Astrocyte of the cerebellum (primary cell): ENCODE results near the gene MYLK4.

Source experiments
- DNase-seq: peaks from one replicate; pipeline ENCODE4 v3.0.0-alpha.2; 2011; ENCODE audit warnings: low read depth
- H3K4me3 ChIP-seq: 2 replicates; pipeline ENCODE4 v1.5.1; 2011; ENCODE audit warnings: mild to moderate bottlenecking, low read depth, low read length, moderate library complexity
- in situ Hi-C: cut with HindIII; loops from 2 replicates; pipeline ENCODE4 v1.10.0; 2017; ENCODE audit warnings: low sequenced_read_pairs
- TF ChIP-seq, protein P1 (sequence below): IDR thresholded peaks from 2 replicates; pipeline ENCODE4 v1.5.1; 2012; ENCODE audit warnings: low read length, low read depth, moderate library complexity, mild to moderate bottlenecking; ENCODE audit errors: missing control alignments

The MYLK4 gene

DNA sequence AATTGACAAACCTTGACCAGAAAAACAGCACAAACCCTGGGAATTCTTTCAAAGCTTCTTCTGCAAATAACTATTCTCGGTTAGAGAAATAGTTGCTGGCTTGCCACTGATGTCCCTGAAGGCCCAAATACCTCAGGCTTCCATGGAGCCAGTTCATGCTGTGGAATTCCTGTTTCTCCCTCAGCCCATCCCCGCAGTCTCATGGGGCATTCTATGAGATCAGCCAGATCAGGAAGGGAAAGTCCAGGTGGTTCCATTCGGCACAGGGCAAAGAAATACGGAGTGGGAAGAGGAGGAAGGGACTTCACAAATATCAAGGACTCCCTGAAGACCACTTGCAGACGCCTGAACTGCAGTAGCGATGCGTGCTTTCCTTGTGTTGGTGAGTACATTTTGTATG, 63.3 kb downstream of the MYLK4 start:
- no peak for DNase-seq
- TF ChIP-seq, protein P1, sequence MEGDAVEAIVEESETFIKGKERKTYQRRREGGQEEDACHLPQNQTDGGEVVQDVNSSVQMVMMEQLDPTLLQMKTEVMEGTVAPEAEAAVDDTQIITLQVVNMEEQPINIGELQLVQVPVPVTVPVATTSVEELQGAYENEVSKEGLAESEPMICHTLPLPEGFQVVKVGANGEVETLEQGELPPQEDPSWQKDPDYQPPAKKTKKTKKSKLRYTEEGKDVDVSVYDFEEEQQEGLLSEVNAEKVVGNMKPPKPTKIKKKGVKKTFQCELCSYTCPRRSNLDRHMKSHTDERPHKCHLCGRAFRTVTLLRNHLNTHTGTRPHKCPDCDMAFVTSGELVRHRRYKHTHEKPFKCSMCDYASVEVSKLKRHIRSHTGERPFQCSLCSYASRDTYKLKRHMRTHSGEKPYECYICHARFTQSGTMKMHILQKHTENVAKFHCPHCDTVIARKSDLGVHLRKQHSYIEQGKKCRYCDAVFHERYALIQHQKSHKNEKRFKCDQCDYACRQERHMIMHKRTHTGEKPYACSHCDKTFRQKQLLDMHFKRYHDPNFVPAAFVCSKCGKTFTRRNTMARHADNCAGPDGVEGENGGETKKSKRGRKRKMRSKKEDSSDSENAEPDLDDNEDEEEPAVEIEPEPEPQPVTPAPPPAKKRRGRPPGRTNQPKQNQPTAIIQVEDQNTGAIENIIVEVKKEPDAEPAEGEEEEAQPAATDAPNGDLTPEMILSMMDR = no peak
- in situ Hi-C loops = no loop called here
- no peak overlapping the region for H3K4me3 ChIP-seq

DNA sequence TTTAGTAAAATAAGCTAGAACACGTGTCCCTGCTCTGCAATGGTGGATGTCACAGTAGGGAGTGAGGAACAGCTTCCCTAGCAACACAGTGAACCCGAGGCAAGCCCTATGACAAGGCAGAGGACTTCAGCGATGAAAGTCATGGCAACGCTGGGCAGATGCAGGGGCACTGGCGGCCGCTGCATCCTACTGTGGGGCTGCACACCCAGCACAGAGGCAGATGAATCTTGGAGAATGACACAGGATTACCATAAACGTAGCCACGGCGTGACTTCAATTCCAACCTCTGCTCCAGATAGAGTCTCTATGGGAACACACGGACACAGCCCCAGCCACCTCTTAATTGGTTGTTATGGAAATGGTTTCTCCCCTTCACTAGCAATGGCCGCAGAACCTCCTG, 64.2 kb downstream of the MYLK4 start:
- TF ChIP-seq, protein P1 = no peak
- in situ Hi-C loops = no loop called here

DNA sequence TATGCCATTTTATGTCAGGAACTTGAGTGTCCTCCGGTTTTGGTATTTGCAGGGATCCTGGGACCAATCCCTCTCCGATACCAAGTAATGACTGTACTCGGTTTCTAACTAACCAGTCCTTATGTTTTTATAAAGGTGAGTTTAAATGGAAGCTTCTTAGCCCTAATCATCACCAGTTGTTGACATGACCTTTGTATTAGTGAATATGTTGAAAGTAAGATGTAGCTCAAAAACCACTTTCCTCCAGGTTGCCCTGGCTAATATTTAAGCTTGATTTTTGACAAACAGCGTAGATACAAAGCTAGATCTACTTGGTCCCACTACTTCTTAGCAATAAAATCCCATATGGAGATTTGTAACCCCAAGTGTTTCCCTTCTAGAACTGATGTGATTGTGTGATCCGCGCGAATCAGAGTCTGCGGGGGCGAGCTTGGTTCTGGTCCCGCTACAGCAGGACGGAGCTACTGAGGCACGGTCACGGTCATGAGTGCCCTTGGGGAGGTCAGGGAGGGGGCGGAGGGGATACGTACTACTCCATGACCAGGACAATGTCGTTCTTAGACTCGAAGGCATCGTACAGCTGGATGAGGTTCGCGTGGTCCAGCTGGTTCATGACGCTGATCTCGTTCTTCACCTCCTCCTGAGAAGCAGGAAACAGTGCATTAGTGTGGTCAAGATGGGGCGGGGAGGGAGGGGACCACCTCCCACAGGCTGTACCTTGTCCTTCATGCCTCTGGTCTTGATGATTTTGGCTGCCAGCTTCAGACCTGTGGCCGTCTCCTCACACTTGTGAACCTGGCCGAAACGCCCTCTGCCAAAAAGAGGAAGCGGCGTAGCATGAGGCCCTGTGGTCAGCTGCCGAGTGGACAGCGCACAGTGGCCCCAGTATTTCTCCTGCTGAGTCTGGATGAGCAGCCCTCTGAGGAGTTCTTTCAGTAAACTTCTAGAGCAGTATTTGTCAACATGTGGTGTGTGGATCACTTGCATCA, 65.7 kb downstream of the MYLK4 start:
- TF ChIP-seq, protein P1 = no peak
- no peak overlapping the region for H3K4me3 ChIP-seq
- in situ Hi-C loops = no loop called here
- DNase-seq = no peak

More for the DNA sequence above, 64.2 kb downstream of the MYLK4 start:
- no peak overlapping the region for H3K4me3 ChIP-seq
- DNase-seq = no peak

DNA sequence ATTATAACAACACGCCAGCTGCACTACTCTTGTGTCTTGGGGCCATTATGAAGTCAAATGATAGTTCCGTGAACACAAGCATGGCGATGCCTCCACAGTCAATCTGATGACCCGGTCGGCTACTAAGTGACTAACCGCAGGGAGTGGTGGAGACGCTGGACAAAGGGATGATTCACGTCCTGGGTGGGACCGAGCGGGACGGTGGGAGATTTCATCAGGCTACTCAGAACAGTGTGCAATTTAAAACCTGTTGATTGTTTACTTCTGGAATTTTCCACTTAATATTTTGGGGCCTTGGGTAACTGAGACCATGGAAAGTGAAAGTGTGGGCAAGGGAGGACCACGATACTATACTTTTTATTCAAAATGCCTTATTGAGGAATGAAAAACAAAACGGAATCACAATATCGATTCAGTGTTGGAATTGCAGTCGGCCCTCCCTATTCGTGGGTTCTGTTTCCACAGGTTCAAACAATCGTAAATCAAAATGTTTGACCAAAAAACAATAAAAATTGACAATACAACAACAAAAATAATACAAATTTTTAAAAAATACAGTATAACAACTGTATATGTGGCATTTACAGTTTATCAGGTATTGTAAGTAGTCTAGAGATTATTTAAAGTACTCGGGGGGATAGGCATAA, 66.5 kb downstream of the MYLK4 start:
- no peak for DNase-seq

DNA sequence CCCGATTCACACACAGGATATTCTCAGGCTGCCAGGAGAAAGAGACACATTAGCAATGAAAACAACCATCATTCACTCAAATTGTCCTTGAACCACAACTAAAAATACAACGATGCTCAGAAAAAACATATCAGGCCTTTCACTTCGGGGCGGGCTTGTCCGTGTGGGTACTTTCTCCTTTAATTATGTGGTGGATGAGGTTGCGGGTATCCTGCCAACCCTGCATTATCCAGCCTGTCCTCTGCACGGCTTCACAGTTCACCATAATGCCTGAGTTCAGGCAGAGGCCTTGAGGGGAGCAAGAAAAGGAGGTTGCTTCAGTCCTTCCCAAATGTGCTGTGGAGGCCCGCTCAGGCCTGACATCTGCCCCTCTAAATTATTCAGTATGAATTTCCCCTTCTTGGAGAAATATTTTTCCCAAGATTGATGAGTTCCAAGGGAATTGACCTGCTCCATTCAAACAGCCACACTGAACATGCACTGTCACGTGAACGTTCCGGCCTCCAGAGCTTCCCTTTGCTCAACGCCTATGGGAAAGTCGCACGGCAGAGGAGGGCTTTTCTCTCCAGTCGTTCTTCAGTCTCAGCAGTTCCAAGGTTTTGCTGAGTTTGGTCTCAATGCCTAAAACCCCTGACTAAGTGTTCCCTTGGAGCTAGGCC, 70.3 kb downstream of the MYLK4 start:
- DNase-seq = no peak
- no peak overlapping the region for H3K4me3 ChIP-seq
- TF ChIP-seq, protein P1 = no peak
- in situ Hi-C loops = no loop called here

More for the DNA sequence above, 66.5 kb downstream of the MYLK4 start:
- H3K4me3 ChIP-seq = no peak overlapping the region
- TF ChIP-seq, protein P1 = no peak
- in situ Hi-C loops = no loop called here

DNA sequence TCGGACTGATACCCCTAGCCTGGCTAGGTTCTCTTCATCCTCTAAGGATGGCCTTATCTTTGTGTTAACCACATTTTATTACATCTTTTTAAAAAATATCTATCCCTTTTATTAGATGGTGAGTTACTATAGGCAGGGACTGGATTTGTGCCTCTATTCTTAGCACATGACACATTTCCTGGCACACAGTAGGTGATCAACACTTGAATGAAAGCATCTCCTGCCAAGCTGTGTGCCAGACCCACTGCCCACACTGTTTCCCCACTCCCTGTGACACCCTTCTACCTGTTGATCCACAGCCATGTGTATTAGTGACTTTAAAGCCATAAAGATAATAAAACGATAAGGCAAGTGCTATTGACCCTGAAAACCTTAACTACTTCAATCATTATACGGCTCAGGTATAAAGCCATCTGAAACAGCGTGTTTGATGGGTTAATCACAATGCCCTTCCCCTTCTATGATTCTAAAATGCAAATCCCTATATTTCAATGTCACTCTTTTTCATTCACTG, 73.6 kb downstream of the MYLK4 start:
- no peak overlapping the region for H3K4me3 ChIP-seq
- TF ChIP-seq, protein P1 = no peak
- DNase-seq = no peak
- in situ Hi-C loops = no loop called here
